SKM-1 treated with dmso at 0.1 percent for 144 hours (cell line): ENCODE results near the gene THBS1.

Experiments
- DNase-seq: peaks from one replicate; lab custom pipeline; 2025; ENCODE audit not compliant: unreplicated experiment; lab: John Stamatoyannopoulos, UW

The THBS1 gene

GRCh38 chr15:39627451-39628143 lies 46.7 kb downstream of the THBS1 start:
- no peak for DNase-seq

GRCh38 chr15:39628144-39628508 lies 47.2 kb downstream of the THBS1 start:
- DNase-seq: no peak

- no peak for DNase-seq
These were observed 47.8 kb downstream of the THBS1 start for GRCh38 chr15:39628546-39629257.

GRCh38 chr15:39629371-39629770 lies 48.5 kb downstream of the THBS1 start:
- DNase-seq: no peak

GRCh38 chr15:39629906-39630305 lies 49.0 kb downstream of the THBS1 start:
- no peak for DNase-seq

GRCh38 chr15:39631357-39631756 lies 50.5 kb downstream of the THBS1 start:
- DNase-seq: no peak

- DNase-seq: no peak
These were observed 57.2 kb downstream of the THBS1 start for GRCh38 chr15:39638041-39638440.

GRCh38 chr15:39639037-39639436 lies 58.2 kb downstream of the THBS1 start:
- DNase-seq: no peak

GRCh38 chr15:39640665-39641064 lies 59.8 kb downstream of the THBS1 start:
- no peak for DNase-seq

- DNase-seq: no peak
These were observed 60.5 kb downstream of the THBS1 start for GRCh38 chr15:39641191-39641889.

GRCh38 chr15:39642011-39642640 lies 61.2 kb downstream of the THBS1 start:
- DNase-seq: no peak

GRCh38 chr15:39643727-39644126 lies 62.8 kb downstream of the THBS1 start:
- DNase-seq: no peak

- DNase-seq: no peak
These were observed 63.3 kb downstream of the THBS1 start for GRCh38 chr15:39644136-39644535.

GRCh38 chr15:39645138-39645975 lies 64.5 kb downstream of the THBS1 start:
- no peak for DNase-seq

GRCh38 chr15:39645976-39646257 lies 65.0 kb downstream of the THBS1 start:
- no peak for DNase-seq

- DNase-seq: no peak
These were observed 65.5 kb downstream of the THBS1 start for GRCh38 chr15:39646425-39646824.
